Activated gamma-delta T cell (primary cell): ENCODE measurements around the gene XRN2.

Experiments used
- DNase-seq: peaks from one replicate; lab custom pipeline; 2025; lab: John Stamatoyannopoulos, UW

XRN2 gene

DNA sequence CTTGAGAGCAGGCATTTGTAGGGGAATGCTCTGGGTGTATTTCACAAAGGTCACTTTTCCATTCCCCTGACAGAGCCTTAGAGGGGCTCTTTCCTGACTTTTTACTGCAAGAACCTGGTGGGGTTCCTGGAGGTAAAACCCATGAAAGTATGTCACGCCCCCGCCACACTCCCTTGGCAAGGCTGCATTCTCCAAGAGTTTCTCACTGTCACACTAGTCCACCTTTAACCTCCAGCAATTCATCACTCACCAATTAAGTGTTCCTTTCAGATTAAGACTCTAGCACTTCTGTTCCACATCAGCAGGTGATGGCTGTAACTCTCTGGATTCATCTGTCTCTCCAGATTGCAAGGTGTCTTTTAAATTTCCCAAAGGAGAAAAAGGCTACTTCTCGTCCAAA lies 126.9 kb downstream of the XRN2 start:
- DNase-seq, result no peak

DNA sequence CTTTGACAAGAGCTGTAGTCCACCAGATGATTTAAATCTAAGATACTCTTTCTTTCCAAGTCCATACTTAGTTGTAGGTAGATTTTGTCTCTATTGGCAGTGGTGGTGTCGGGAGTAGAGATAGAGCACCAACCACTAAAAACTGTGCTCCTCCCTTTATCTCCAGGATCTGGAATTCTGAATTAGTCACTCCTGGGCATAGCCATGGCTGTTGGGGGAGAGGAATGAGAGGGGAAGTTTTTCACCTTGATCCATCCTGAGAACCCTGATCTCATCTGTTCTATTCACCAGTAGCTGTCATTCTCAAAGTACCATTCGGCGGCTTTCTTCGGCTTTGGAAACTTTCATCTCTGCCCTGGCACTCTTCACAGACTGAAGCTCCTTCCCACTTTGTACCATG lies 129.8 kb downstream of the XRN2 start:
- no peak for DNase-seq

DNA sequence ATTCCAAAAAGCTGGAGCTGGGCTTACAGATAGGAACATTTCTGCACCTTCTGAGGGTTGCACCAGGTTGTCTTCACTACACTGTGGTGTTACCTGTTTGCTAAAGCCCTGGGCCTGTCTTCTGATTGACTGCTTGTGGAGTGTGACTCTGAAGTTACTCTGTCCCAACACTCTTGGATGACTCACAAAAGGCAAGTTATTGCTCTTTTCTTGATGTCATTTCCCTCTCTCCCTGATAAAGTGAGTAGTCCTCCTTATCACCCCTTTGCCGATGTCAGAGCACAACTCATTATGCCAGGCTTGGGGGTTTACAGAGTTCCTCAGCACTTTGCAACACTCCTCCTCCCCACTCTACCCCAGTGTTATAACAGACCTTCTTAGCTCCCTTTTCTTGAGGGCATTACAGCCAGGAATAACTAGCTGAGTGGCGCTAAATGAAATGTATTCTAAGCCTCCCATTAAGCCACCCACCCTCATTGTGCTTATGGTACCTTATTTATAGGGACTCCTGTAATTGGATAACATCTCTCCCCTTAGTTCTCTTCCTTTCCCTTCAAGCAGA lies 130.3 kb downstream of the XRN2 start:
- no peak for DNase-seq

DNA sequence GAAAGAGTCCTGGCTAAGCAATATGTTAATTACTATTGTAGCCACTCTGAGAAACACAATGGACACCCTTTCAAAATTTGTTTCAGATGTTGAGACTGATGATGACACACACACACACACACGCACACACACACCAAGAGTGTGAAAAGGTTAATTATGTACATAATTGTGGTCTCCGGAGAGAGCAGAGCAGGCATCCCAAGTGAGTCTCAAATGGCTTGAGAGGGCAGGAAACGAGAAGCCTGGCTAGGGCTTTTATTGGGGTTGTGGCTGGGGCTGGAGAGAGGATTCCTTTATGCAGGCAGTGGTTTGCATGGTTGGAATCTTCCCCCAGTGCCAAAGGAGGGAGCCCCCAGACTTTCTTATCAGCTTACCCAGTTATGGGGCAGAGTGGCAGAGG lies 132.4 kb downstream of the XRN2 start:
- no peak for DNase-seq

DNA sequence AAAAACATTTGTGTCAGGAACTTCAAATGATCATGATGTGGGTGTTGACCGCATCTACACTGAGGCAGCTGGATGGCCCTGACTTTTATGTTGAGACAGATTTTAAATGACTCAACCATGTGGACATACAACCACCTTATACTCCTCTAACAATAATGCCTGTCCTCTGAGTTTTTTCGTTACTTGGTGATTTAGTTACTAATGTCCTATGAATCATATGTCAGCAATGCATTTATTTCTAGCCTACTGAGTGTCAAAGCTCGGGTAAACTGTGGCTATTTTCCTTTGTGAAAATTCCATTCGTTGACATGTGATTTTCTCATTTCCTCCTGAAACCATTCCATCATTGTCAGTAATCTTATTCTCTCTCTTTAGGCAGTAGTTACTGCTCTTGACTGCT lies 133.1 kb downstream of the XRN2 start:
- DNase-seq, result no peak

DNA sequence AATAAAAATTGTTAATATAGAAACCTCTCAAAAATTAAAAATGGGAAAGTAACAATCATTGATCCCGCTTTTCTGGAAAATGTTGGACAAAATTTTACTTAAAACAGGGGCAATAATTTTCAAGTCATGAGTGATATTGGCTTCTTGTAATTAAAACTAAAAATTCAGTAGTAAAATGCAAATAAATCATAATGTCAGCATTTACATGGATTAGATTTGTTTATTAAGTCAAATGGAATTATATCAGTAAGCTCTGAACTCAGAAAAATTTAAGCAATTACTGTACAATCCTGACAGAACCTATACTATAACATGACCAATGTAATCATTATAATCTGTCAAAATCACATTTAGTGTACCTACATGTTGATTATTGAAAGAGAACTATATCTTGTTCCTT lies 134.1 kb downstream of the XRN2 start:
- DNase-seq, result no peak

DNA sequence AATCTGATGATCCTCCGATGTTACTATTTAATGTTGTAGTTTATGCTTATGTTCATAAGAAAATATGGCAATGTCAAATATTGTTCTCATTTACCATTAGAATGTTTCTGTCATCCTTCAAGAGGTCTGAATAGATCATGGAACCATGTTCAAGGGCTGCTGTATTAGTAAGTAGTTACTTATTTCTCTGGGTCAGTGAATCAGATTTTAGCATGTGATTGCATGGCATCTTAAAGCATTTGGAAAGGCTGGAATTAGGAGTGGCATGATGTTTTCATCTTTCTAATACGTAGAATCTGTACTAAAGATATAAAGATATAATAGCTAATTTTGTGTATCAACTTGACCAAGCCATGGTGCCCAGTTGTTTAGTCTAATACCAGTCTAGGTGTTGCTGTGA lies 134.7 kb downstream of the XRN2 start:
- DNase-seq, result no peak
